SK-N-SH treated with all-trans-retinoic acid at 6 μM for 48 hours (cell line): ENCODE measurements around the gene APBB1IP.

ENCODE experiments used
- CREB5 ChIP-seq: fragments of 250-450 bp; sonication (Bioruptor Pico); IDR thresholded peaks from 2 replicates; pipeline ENCODE4 v1.5.1; 2020; ENCODE audit warnings: low read depth, mild to moderate bottlenecking, moderate library complexity
- ESRRG ChIP-seq: fragments of 250-450 bp; sonication (Bioruptor Pico); IDR thresholded peaks from 2 replicates; pipeline ENCODE4 v1.6.1; 2021; ENCODE audit warnings: mild to moderate bottlenecking
- ISL1 ChIP-seq: fragments of 250-450 bp; sonication (Bioruptor Pico); IDR thresholded peaks from 2 replicates; pipeline ENCODE4 v2.1.2; 2022; ENCODE audit warnings: mild to moderate bottlenecking, moderate library complexity
- PATZ1 ChIP-seq: fragments of 250-450 bp; sonication (Bioruptor Pico); IDR thresholded peaks from 2 replicates; pipeline ENCODE4 v1.8.0; 2020; ENCODE audit warnings: mild to moderate bottlenecking, moderate library complexity, borderline replicate concordance
- POU6F1 ChIP-seq: fragments of 250-450 bp; sonication (Bioruptor Pico); IDR thresholded peaks from 2 replicates; pipeline ENCODE4 v1.8.0; 2021; ENCODE audit warnings: low read depth, mild to moderate bottlenecking, moderate library complexity, borderline replicate concordance

- TF ChIP-seq ISL1 (CRISPR knock-in tag) (no peak), ESRRG (CRISPR knock-in tag) (no peak), CREB5 (CRISPR knock-in tag) (no peak), POU6F1 (CRISPR knock-in tag) (no peak), PATZ1 (CRISPR knock-in tag) (no peak)
Measured at GRCh38 chr10:26502986-26503385, 64.8 kb downstream of the APBB1IP start.
